Measurements from ENCODE around the gene AUNIP. TPM values are rescaled to one million over a fixed set of nuclear protein-coding genes. Genes with fewer than 3 reads are reported as not detected.
A peak's percentile ranks its signal among the peaks of the same experiment; 100 is the strongest.

AUNIP gene
- total and polyA plus RNA-seq, 2 of the 8 experiments (the other 6 are each of a cell fraction or from before 2014, with no cell fraction given): 18.6 to 23.2 TPM

GRCh38 chr1:25799352-25799934, 59.8 kb downstream of the AUNIP start:
- peak overlapping the region; percentile 7; the same call in 1 of the 2 replicates for H2AFZ ChIP-seq (ENCODE audit: low read length)
- no peak overlapping the region for H3K56ac ChIP-seq (replicated peaks; ENCODE audit: insufficient read length, low read depth, low read length)
- FAIRE-seq: no peak
- 50% methylated on average over 10 of the region's 12 CpGs; no CpG with 5 or more reads in 1 of the 2 experiments for WGBS, 2 experiments (ENCODE audit: extremely low coverage in 1 of 2, insufficient coverage in 1 of 2, insufficient read length in 1 of 2, insufficient replicate concordance in 2 of 2, low coverage in 1 of 2, low lambda C conversion rate in 2 of 2, missing lambda C conversion rate in 1 of 2)
- peak overlapping the region; percentile 21 for H2BK120ac ChIP-seq (replicated peaks; ENCODE audit: low read depth, low read length)
- H2BK12ac ChIP-seq (ENCODE audit: low read depth, low read length): 0 out of 2 replicates have a peak overlapping the region, but pooled peaks have one; percentile 27
- peak overlapping the region; percentile 89 for H4K5ac ChIP-seq (ENCODE audit: insufficient read length, low read depth, low read length)
- peaks cover 0 to 2% (median under 1%) of the 10 kb centered on the region in 4 experiments; a peak in 3 of 7 replicates for H3K27me3 ChIP-seq (replicated peaks in 1 of 4; ENCODE audit: control insufficient read depth in 3 of 4, extremely low read depth in 1 of 4, insufficient read depth in 3 of 4, low read length in 3 of 4)
- H3K18ac ChIP-seq (ENCODE audit: extremely low read depth, low read length): peak overlapping the region; percentile 78
- H2AK5ac ChIP-seq (ENCODE audit: low read depth, low read length): no peak overlapping the region
- ChIA-PET POLR2A (ENCODE audit: partially characterized antibody) (interaction anchor here (0.8 to 2.0 kb wide), 6 partner anchors 12 to 222 kb away, joined by 3 to 5 read pairs (median 4); no protein-coding TSS in a partner anchor), CTCF (ENCODE audit: partially characterized antibody) (interaction anchor here (0.7 to 8.3 kb wide), 14 partner anchors 11 to 280 kb away, joined by 3 to 83 read pairs (median 8); no protein-coding TSS in a partner anchor)
- H3K27ac ChIP-seq (ENCODE audit: low read depth, low read length): no peak overlapping the region
- no peak for DNase-seq (ENCODE audit: low read depth in 1 of 2, low spot score in 2 of 2)
- peak overlapping the region; percentile 20 to 61 (median 37); a peak in 5 of 8 replicates for H3K4me3 ChIP-seq (ENCODE audit: extremely low read depth in 1 of 4, insufficient read depth in 2 of 4, low read depth in 3 of 4, low read length in 4 of 4)
- no peaks in the 10 kb centered on the region for H3K79me1 ChIP-seq (ENCODE audit: low read depth, low read length)
- no peaks in the 10 kb centered on the region for H3K9me3 ChIP-seq (ENCODE audit: insufficient read depth in 2 of 2, low read depth in 1 of 2, low read length in 1 of 2)
- peak overlapping the region; percentile 66 to 83 for H3K4me2 ChIP-seq (ENCODE audit: insufficient read depth in 1 of 2, low read depth in 2 of 2, low read length in 2 of 2)
- H4K91ac ChIP-seq (replicated peaks; ENCODE audit: insufficient read length, low read length): peak overlapping the region; percentile 52
- peaks cover 7 to 14% (median 11%) of the 10 kb centered on the region in 4 experiments; a peak in 6 of 7 replicates for H3K4me1 ChIP-seq (replicated peaks in 1 of 4; ENCODE audit: control insufficient read depth in 3 of 4, insufficient read depth in 4 of 4, low read length in 3 of 4)
- no peak overlapping the region for H3K23ac ChIP-seq (ENCODE audit: insufficient read length)
- H2BK5ac ChIP-seq (ENCODE audit: low read depth, low read length): peak overlapping the region; percentile 55; the same call in 1 of the 2 replicates
- peak overlapping the region; percentile 76 for H4K8ac ChIP-seq (ENCODE audit: extremely low read depth, insufficient read depth, low read length)
- no peak overlapping the region for H2BK15ac ChIP-seq (ENCODE audit: low read length)
- peak overlapping the region; percentile 44 for H3K4ac ChIP-seq (replicated peaks; ENCODE audit: insufficient read length, low read depth, low read length)
- 0 out of 8 replicates have a peak, but pooled peaks cover 0 to 4% (median 0%) of the 10 kb centered on the region in 4 experiments for H3K36me3 ChIP-seq (ENCODE audit: control insufficient read depth in 2 of 4, insufficient read depth in 4 of 4, low read length in 3 of 4)
- H3K23me2 ChIP-seq (ENCODE audit: low read depth, low read length): peaks cover 9% of the 10 kb centered on the region; the same call in 1 of the 2 replicates
- H3K9ac ChIP-seq (replicated peaks in 1 of 4; ENCODE audit: extremely low read depth in 1 of 4, low read depth in 3 of 4, low read length in 3 of 4): peak overlapping the region in 3 of 4 experiments; percentile 41 to 52 (median 48); a peak in 4 of 7 replicates
- H4K20me1 ChIP-seq (replicated peaks in 1 of 2; ENCODE audit: control insufficient read depth in 1 of 2, insufficient read depth in 2 of 2, low read length in 2 of 2): peaks cover 0 to 6% of the 10 kb centered on the region in 2 experiments
- no peak overlapping the region for H3K14ac ChIP-seq (ENCODE audit: insufficient read length)
- TF ChIP-seq BCL11A (IDR thresholded peaks at IDR 0.05; ENCODE audit: low read depth in 2 of 2, low read length in 2 of 2) (no peak), CEBPB (IDR thresholded peaks at IDR 0.05; ENCODE audit: low read depth, low read length) (no peak), CREB1 (IDR thresholded peaks at IDR 0.05) (no peak), E2F6 (IDR thresholded peaks at IDR 0.05) (peak; percentile 88), POLR2AphosphoS5 (IDR thresholded peaks at IDR 0.05; ENCODE audit: low read depth, low read length) (no peak), TAF1 (IDR thresholded peaks at IDR 0.05; ENCODE audit: low read depth, low read length) (no peak), MAX (IDR thresholded peaks at IDR 0.05) (peak; percentile 82), HDAC6 (IDR thresholded peaks at IDR 0.05; ENCODE audit: low read depth, low read length) (no peak), KDM5A (IDR thresholded peaks at IDR 0.05; ENCODE audit: low read length) (no peak)
- no peak overlapping the region for H2BK20ac ChIP-seq (ENCODE audit: low read length)
- no peaks in the 10 kb centered on the region for H3K79me2 ChIP-seq (ENCODE audit: control insufficient read depth in 1 of 2, insufficient read depth in 2 of 2, low read length in 2 of 2)

All from H1 (cell line).